ENCODE measurements around the gene OR13D1.
A peak's percentile ranks its signal among the peaks of the same experiment; 100 is the strongest.
"Not testable (repeated sequence)": the region's sequence is repeated elsewhere in the genome, so short reads cannot be mapped to it uniquely, and the experiment has no call there.

Gene OR13D1

GRCh38 chr9:104694218-104694617, at the start of gene OR13D1:
Gene OR13D1 (plus strand): TSS chr9:104694518. CDS start chr9:104694518, 0 bp downstream.
- DNase-seq: no peak

- DNase-seq: no peak
These were observed 35.7 kb upstream of the OR13D1 start for GRCh38 chr9:104658496-104659195.

- DNase-seq: no peak
These were observed 18.7 kb upstream of the OR13D1 start for GRCh38 chr9:104675611-104676010.

- DNase-seq: peak; percentile 53
These were observed 11.7 kb upstream of the OR13D1 start for GRCh38 chr9:104682642-104683041.

GRCh38 chr9:104686081-104686480, 8.2 kb upstream of the OR13D1 start:
- DNase-seq: no peak

DNA sequence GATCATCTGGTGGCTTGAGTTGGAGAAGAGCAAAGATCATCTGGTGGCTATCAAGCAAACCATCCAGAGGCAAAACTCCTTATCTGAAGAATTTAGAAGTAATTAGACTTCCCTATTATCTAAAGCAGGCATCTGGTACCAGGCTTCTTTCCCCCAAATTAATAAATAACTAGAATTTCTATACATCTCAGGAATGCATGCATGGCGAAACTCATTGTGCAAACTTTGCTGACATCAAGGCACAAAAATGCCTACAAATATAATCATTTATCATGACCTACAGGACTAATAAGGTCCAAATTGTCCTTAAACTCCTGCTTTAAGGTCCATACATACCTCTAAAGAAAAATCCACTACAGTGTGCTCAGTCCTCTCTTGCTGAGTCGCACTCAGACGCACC, 6.0 kb downstream of the OR13D1 start:
- DNase-seq: no peak

DNA sequence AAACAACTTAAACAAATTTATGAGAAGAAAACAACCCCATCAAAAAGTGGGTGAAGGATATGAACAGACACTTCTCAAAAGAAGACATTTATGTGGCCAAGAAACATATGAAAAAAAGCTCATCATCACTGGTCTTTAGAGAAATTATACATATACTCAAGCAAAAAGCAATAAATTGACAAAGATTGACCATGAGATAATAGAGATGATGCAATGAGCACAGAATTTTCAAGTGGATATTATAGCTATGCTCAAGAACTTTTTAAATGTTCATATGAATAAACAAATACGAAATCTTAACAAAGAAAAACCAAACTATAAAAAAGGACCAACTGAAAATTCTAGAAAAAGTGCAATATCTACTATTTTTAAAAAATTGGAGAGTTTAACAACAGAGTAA, 14.4 kb downstream of the OR13D1 start:
- not testable (repeated sequence) for DNase-seq

GRCh38 chr9:104711604-104712003, 17.3 kb downstream of the OR13D1 start:
- no peak for DNase-seq

- no peak for DNase-seq
These were observed 30.7 kb downstream of the OR13D1 start for GRCh38 chr9:104725014-104725413.

- DNase-seq: no peak
These were observed 44.1 kb downstream of the OR13D1 start for GRCh38 chr9:104738452-104738851.

DNA sequence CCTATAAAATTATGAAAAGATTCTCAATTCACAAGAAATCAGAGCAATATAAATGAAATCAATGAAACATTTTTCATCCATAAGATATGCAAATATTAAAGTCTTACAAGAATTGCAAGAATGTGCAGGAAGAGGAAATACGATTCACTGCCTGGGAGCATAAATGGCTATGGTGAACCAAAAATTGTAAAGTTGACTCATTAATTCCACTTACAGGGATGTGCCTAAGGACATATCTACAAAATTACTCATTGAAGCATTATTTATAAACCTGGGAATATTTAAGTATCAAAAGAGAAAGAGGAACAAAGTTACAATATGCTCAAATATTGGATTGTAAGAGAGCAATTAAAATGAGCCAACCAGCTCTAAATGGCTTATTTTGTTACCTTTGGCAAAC, 46.3 kb downstream of the OR13D1 start:
- no peak for DNase-seq

GRCh38 chr9:104743376-104743985, 49.2 kb downstream of the OR13D1 start:
- peak; percentile 23 for DNase-seq
